IMR-90 (cell line): ENCODE data around the gene GPR65.
"Not testable (repeated sequence)": the region's sequence is repeated elsewhere in the genome, so short reads cannot be mapped to it uniquely, and the experiment has no call there.

Experiments used
- BHLHE40 ChIP-seq: fragments of 150-350 bp; IDR thresholded peaks from 2 replicates; pipeline ENCODE4 v1.6.1; 2016; ENCODE audit warnings: mild to moderate bottlenecking, low read depth, low read length
- CEBPB ChIP-seq: IDR thresholded peaks from 2 replicates; pipeline ENCODE4 v1.6.1; 2012; ENCODE audit warnings: low read depth, low read length, improper control_type of control experiment
- CHD1 ChIP-seq: IDR thresholded peaks from 2 replicates; pipeline ENCODE4 v1.6.1; 2012; ENCODE audit warnings: low read depth, low read length, improper control_type of control experiment
- CTCF ChIP-seq: conservative IDR thresholded peaks from 2 replicates; pipeline ENCODE4 v1.5.1; 2012; ENCODE audit warnings: mild to moderate bottlenecking, low read depth, low read length, improper control_type of control experiment
- FOS ChIP-seq: fragments of 150-350 bp; IDR thresholded peaks from 2 replicates; pipeline ENCODE4 v1.6.1; 2016; ENCODE audit warnings: low read depth, low read length
- MAZ ChIP-seq: IDR thresholded peaks from 2 replicates; pipeline ENCODE4 v1.6.1; 2012; ENCODE audit warnings: low read depth, mild to moderate bottlenecking, low read length, improper control_type of control experiment, moderate library complexity, borderline replicate concordance
- MXI1 ChIP-seq: IDR thresholded peaks from 2 replicates; pipeline ENCODE4 v1.6.1; 2012; ENCODE audit warnings: low read depth, mild to moderate bottlenecking, low read length, moderate library complexity, borderline replicate concordance
- NFE2L2 ChIP-seq: fragments of 150-350 bp; IDR thresholded peaks from 2 replicates; pipeline ENCODE4 v1.6.1; 2016; ENCODE audit warnings: low read depth, mild to moderate bottlenecking, low read length
- POLR2A ChIP-seq: IDR thresholded peaks from 2 replicates; pipeline ENCODE4 v1.6.1; 2012; ENCODE audit warnings: mild to moderate bottlenecking, low read depth, low read length
- RAD21 ChIP-seq: IDR thresholded peaks from 2 replicates; pipeline ENCODE4 v1.6.1; 2012; ENCODE audit warnings: low read length, improper control_type of control experiment
- RCOR1 ChIP-seq: IDR thresholded peaks from 2 replicates; pipeline ENCODE4 v1.6.1; 2012; ENCODE audit warnings: mild to moderate bottlenecking, low read length, improper control_type of control experiment; ENCODE audit not compliant: insufficient replicate concordance
- RFX5 ChIP-seq: IDR thresholded peaks from 2 replicates; pipeline ENCODE4 v1.8.0; 2012; ENCODE audit warnings: low read depth, mild to moderate bottlenecking, low read length, moderate library complexity
- SMC3 ChIP-seq: fragments of 150-350 bp; IDR thresholded peaks from 2 replicates; pipeline ENCODE4 v1.6.1; 2016; ENCODE audit warnings: low read depth, mild to moderate bottlenecking, antibody characterized with exemption, low read length, moderate library complexity
- TF ChIP-seq, protein P1 (sequence below): fragments of 150-350 bp; IDR thresholded peaks from 2 replicates; pipeline ENCODE4 v1.6.1; 2017; ENCODE audit warnings: mild to moderate bottlenecking, antibody characterized with exemption, low read length, low read depth

- not testable (repeated sequence) for TF ChIP-seq NFE2L2, CTCF, RCOR1, CHD1, RFX5, POLR2A, SMC3, MAZ, BHLHE40, RAD21, CEBPB, MXI1, FOS
- TF ChIP-seq, protein P1, sequence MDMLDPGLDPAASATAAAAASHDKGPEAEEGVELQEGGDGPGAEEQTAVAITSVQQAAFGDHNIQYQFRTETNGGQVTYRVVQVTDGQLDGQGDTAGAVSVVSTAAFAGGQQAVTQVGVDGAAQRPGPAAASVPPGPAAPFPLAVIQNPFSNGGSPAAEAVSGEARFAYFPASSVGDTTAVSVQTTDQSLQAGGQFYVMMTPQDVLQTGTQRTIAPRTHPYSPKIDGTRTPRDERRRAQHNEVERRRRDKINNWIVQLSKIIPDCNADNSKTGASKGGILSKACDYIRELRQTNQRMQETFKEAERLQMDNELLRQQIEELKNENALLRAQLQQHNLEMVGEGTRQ: not testable (repeated sequence)
Measured at GRCh38 chr14:88024252-88025086, 19.5 kb downstream of the GPR65 start.
